Mucosa of gallbladder (tissue), 1 donor: Measurements from ENCODE around the gene TECR. TPM values are rescaled to one million over a fixed set of nuclear protein-coding genes. Genes with fewer than 3 reads are reported as not detected.

ENCODE experiments used
- DNase-seq: peaks from one replicate; pipeline ENCODE4 v3.0.0-alpha.2; 2020; ENCODE audit warnings: low spot score
- total RNA-seq: library from RNA; stranded (reverse); gene quantifications from one replicate; pipeline ENCODE4 v1.2.1, GENCODE V29; 2021
- donor health status: DM: no; HTN: no; CAD: no.

The TECR gene
- total RNA-seq, 1 donor from 2014 or later = 149 TPM

DNA sequence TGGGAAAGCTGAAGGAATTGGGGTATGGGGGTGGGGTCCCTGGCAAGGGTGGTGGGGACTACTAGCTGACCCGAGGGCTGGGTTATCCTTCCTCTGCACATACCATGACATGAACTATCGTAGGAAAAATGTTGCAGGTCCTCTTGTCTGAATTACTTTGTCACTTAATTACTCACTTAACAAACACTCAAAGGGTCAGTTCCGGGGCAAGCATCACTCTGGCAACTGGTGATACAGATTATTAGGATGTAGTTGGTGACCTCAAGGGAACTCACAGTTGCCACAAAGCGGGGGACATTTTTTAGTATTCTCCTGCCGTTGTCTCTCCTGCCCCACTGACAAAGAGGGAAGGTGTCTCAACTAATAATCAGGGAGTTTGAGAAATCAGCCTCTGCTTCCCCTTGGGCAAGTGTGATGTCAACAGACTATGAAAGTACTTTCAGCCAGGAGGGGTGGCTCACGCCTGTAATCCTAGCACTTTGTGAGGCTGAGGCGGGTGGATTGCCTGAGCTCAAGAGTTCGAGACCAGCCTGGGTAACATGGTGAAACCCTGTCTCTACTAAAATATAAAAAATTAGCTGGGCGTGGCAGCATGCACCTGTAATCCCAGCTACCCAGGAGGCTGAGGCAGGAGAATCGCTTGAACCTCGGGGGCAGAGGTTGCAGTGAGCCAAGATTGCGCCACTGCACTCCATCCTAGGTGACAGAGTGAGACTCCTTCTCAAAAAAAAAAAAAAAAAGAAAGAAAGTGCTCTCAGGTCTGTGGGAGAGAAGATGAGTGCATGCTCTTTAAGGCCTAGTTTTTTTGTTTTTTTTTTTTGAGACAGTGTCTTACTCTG, 21.5 kb upstream of the TECR start:
- DNase-seq = no peak

DNA sequence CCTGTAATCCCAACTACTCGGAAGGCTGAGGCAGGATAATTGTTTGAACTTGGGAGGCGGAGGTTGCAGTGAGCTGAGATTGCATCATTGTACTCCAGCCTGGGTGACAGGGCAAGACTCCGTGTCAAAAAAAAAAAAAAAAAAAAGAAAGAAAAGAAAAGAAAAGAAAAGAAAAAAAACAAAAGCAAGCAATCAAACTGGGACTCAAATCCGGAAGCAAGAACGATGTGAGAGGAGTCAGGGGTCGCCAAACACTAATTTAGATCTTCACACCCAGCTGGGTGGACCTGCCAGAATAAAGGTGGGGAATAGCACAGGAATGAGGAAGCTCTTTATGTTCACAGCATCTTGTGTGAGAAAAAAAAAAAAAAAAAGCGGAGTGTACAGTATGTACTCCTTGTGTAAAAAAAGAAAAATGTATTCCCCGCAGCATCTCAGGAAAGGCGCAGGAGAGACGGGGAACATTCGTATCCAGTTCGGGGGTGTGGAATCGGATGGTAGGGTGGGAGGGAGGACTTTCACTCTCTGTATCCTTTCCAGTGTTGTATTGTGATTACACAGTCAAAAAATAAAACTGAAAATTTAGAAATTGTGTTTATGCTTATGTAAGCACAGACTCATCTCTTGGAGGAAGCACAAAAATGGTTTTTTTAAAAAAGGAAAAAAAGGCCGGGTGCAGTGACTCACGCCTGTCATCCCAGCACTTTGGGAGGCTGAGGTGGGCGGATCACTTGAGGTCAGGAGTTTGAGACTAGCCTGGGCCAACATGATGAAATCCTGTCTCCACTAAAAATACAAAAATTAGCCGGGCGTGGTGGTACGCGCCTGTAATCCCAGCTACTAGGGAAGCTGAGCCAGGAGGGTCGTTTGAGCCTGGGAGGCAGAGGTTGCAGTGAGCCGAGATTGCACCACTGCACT, 18.8 kb upstream of the TECR start:
- no peak for DNase-seq

DNA sequence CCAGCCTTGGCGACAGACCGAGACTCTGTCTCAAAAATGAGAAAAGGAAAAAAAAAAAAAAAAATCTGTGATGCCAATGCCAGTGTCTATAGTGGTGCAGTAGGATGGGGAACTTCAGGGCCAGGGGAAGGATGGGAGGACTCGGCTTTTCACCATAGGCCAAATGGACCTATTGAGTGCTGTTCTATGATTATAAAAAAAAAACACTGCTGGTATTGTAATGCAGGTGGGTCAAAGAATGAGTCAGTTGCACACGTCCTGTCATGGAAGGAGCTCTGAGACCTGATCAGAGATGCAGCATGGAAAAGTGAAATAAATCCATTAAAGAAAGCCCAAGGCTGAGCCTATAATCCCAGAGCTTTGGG, 18.2 kb upstream of the TECR start:
- DNase-seq = no peak

DNA sequence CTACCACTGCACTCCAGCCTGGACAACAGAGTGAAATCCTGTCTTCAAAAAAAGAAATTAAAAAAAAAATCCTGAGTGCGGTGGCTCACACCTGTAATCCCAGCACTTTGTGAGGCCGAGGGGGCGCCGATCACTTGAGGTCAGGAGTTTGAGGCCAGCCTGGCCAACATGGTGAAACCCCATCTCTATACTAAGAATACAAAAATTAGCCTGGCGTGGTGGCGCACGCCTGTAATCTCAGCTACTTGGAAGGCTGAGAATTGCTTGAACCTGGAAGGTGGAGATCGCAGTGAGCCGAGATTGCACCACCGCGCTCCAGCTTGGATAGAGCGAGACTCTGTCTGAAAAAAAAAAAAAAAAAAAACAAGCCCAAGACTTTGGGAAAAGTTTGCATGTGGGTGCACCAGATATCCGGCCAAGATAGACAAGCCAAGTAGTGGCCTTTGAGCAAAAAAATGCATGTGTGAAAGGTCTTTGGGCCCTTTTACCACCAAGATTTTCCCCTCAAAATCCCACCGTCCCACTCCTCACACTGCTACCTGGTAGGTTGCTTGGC, 16.9 kb upstream of the TECR start:
- DNase-seq = no peak

DNA sequence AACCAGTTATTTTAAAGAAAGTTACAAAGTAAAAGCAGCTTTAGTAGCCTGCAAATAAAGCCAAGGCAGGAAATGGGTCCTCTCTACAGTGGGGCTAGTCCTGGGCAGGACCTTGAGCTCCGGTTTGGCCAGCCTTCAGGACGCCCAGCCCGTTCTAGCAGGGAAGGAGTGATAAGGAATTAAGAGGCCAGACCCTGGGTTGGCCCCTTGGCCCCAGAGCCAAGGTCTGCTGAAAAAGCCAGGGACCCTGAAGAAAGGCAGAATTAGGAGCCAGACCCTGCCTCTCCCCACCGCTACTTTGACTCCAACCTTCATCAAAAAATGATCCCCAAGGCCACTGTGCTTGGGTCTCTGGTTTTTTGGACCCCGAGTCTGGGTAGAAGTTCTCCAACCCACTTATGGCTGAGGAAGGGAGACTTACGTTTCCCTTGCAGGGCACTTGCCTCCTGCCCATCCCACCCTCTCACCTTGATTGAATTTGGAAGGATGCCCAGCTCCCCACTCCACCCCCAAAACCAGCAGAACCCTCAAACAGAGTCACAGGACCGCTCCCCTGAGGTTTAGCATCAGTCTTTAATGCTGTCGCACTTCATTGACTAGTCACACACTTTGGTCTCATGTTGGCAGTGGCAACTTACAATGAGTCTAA, 15.1 kb upstream of the TECR start:
- no peak for DNase-seq

DNA sequence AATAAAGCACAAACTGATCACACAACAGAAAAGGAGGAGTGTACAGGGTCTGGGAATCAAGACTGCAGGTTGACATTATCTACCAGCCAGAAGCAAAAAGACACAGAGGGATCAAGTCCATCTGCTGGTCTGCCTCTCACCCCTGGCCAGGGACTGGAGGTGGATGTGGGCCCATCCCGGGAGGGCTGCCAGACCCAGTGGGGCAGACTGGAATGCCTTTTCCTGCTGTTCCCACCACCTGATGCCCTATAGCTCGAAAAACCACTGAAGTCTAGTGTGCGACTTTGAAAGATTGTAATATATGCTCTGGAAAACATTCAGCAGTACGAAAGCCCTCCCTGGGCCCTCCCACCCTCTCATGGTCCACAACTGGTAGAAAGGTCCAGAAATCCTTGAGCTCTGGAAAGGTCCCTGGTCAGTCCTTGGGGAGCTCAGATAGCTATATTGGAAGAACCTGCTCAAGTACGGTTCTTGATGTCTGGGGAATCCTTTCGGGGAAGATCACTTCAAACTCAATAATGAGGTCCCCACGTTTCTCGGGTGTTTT, 13.8 kb upstream of the TECR start:
- DNase-seq = no peak

DNA sequence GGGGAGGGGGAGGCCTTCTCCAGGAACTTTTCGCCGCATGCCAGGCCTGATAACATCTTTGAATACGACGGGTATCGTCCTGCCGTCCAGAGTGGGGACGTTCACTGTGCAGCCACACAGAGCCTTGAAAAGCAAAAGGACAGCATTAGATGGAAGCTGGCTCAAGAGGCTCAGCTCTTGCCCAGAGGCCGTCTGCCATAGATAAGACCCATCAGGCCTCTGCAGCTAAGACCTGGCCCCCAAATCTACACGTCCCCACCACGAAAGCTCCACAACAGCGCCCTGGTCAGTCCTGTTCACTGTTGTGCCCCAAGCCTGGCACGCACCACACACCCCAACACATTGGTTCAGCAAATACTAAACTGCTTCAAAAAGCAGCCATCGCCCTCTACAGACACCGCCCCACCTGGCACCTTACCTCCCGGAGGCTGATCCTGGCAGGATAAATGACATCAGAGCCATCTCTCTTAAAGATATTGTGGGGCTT, 13.3 kb upstream of the TECR start:
- no peak for DNase-seq

DNA sequence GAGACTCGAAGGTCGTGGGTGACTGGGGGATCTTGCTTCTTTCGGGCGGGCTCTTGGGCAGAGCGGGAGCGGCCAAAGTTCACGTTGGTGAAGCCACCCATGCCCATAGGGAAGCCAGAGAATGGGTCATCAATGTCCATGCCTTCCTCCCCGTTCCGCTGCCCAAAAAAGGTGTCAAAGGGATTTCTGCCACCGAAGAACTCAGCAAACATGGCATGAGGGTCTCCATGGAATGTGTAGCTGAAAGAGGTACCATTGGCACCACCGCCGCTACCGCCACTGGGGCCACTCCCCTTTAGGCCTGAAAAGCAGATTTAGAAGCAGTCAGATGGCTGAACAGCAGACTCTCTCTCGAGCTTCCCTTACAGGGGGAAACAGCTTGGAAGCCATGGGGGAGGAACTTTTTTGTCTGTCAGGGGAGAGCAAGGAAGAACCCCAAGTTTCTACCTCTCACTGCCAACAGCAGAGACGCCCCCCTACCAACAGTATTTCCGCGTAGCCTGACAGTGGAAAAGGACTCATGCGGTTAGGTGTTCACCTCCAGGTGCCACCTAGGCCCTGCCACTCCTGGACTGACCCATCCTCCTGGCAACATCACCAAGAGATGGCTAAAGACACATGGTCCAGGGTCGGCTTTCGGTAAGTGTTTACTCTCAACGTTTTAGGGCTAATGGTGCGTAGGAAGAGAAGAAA, 12.5 kb upstream of the TECR start:
- DNase-seq = no peak

DNA sequence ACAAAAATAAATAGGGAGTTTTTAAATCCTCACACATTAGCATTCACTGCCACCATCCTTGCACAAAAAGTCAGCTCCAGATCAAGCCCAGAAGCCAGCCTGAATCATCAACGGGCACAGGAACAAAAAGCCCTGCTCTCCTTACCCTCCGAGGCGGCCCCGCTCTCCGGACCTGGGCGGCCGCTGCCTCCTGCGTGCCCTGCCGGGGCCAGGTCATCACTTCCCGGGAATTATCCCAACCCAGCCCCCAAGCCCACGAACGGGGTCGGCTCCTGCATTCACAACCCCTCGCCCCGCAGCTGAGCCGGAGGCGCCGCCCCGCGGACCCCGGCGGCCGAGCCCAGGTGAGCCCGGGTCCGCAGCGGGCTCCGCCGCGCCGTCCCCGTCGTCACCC, 12.0 kb upstream of the TECR start:
- DNase-seq = no peak

DNA sequence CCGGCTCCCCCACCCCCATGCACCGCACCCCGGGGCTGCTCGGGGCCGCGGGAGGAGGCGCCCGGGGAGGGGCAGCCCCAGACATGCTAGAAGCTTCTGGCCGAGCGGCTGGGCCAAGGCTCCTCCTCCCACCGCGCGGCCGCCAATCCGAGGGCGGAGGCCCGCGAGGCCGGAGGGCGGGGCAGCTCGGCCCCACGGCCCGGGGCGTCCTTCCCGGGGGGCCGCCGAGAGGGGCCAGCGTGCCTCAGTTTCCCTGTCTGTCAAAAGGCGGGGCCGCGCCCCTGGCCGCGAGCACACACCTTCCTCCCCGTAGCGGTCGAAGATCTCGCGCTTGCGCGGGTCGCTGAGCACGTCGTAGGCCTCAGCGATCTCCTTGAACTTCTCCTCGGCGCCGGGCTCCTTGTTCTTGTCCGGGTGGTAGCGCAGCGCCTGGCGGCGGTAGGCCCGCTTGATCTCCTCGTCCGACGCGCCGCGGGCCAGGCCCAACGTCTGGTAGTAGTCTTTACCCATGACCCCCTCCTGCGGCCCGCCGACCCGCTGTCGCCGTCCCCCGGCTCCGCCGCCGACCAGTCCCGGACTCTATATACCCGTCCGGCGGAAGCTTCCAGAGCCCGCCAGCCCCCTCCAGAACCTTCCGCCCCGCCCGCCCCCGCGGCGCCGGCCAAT, 11.4 kb upstream of the TECR start, which contains the start of gene DNAJB1:
TSS of gene DNAJB1 (minus strand) at position 558 of the 666 bp plus-strand sequence. CDS start at position 510, 48 bp downstream.
- peak; percentile 85 for DNase-seq

DNA sequence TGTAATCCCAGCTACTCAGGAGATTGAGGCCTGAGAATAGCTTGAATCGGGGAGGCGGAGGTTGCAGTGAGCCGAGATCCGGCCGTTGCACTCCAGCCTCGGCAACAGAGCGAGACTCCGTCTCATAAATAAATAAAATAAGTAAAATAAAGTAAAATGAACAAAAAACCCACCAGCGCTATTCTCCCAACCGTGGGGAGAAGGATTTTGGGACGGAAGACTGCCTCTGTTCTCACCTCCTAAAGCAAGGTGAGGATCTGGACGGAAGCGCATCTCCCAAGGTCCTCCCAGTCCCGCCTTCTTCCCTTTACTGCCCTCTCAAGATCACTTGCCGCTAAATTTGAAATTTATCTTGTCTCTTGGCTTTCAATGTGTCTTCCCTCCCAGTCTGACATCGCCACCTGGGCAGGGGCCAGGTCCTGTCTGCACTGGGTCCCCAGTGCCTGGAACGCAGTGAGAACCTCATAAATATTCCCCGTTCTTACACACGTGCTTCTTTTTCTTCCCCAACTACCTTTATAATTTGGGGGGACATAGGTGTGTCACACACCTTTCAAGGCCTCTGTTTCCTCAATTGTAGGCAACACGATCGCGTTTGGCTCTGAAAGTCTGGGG, 10.0 kb upstream of the TECR start:
- no peak for DNase-seq

DNA sequence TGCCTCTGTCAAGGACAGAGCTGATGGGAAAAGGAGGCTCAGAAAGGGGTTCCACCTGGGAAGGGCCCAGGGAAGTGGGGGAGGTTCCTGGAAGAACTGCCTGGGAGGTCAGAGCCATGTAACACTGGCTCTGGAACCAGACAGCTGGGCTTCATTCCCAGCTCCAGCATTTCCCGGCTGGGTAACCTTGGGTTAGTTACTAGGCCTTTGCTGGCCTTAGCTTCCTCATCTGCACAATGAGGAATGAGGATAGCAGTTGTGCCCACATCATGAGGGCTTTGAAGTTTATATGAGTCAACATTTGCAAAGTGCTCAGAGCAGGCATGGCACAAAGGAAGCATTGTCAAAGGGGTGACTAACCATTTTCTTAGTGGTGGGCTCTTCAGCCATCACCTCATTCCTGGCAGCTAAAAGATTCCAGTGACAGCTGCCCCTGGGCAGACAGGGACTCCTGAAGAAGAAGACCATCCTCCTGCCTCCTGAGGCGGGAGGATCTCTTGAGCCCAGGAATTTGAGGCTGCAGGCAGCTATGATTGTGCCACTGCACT, 9.5 kb upstream of the TECR start:
- no peak for DNase-seq

DNA sequence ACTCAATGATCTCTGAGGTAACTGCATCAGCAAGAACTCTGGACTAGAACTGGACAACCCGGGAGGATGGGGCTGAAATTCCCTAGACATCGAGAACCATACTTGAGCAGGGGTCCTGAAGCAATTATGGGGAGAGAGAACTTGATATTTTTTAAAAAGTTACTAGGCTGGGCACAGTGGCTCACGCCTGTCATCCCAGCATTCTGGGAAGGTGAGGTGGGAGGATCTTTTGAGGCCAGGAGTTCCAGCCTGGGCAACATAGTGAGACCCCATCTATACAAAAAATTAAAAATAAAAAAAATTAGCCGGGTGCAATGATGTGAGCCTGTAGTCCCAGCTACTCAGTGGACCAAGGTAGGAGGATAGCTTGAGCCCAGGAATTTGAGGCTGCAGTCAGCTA, 8.9 kb upstream of the TECR start:
- DNase-seq = no peak

DNA sequence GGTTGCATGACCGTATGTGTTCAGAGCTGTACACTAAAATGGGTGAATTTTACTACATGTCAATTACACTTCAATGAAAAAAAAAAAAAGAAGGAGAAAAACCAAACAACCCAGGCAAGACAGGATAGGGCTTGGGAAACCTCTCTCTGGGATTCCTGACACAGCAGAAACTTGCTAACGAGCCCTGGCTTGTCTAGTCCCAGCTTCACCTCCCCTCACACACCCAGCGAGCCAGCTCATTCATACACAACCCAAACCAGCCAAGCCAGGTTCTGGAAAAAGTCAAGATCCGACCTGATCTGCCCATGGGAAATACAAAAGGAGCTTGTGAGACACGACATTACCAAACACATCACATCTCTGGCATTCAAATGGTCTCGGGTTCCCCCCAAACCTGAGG, 3.7 kb upstream of the TECR start:
- DNase-seq = no peak

DNA sequence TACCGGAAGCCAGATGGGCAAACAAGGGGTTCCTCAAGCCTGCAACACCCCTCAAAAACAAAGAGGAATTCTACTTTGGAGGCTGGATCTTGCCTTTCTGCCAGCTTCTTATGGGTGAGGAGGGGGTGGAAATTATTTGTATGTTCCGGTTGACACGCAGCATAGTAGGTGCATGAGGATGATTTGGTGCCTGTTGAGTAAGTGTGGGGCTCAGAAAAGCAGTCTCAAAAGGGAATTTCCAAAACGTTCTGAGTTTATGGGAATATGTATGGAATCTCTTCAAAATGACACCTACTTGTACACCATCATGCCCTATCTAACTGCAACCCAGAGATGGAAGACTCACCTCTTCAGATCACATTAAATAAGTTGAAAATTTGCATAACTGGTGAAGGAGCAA, 3.0 kb upstream of the TECR start:
- no peak for DNase-seq

DNA sequence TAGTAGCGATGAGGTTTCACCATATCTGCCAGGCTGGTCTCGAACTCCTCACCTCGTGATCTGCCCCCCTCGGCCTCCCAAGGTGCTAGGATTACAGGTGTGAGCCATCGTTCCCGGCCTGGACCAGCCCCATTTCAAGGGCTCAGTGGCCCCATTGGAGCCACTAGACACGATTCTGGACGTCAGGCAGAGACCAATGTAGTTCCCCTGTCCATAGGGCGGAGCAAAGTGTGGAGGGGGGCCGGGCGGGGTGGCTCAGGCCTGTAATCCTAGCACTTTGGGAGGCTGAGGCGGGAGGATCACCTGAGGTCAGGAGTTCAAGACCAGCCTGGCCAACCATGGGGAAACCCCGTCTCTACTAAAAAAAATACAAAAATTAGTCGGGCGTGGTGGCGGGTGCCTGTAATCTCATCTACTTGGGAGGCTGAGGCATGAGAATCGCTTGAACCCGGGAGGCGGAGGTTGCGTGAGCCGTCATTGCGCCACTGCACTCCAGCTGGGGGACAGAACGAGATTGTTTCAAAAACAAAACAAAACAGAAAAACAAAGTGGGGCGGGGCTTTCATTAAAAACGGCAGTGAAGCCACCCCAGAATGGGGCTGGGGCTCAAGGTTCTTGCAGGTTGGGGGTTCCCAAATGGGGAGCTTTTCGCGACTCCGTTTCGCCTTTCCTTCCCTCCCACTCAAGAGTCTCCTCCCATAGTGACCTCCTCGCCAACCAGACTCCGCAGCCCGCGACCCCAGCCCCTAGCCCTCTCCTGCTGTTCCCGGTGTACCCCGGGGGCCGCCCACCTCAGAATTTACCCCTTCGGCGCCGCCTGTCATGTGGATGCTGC, 758 bp upstream of the TECR start:
- no peak for DNase-seq

DNA sequence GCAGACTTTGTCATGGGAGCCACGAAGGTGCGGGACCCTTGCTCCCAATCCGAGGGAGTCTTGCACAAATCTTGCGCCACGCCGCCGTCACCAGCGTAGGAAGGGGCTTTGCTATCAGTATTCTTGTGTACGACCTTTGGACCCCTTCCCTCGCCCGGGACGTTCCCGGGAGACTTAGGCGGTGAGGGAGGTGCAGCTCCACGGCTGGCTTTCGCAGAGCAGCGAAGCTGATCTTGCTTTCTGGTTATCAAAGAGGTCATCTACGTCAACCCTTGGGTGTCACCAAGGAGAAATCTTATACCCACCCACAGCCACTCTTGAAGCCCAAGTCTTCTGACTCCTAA, 583 bp downstream of the TECR start:
- no peak for DNase-seq

DNA sequence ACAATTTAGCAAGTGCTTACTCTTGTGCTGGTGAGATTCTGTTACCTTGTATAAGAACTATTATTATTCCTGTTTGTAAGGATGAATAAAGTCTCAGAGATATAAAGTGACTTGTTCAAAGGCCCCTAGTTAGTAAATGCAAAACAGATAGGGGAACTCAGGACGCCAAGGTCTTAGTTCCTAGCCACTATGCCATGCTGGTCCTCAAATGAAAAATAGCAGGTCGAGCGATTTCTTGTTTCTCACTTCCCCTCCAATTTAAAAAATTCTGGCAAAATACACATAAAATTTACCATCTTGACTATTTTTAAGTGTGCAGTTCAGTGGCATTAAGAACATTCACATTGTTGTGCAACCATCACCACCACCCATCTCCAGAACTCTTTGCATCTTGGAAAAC, 1.1 kb downstream of the TECR start:
- no peak for DNase-seq

DNA sequence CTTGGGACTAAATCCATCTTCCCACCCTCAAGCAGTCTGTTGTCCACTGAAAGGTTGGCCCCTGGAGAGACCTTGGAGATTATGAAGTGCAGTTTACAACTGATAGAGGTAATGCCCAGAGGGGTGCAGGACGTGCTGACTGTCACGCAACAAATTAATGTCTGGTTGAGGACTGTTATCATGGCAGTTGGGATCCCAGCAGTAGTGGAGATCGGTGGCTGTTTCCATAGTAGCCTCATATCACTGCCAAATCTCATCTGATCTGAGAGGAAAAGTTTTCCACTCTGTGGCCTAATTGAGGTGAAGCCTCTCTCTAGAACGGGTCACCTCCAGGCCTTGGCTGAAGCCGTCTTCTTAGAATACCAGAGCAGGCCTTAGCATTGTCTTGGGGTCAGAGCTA, 4.1 kb downstream of the TECR start:
- DNase-seq = no peak
